Esophagus squamous epithelium (tissue), 4 donors: ENCODE data around the gene NFIC.

Experiments used
- CTCF ChIP-seq, 6 experiments: fragments of 450-650 bp in 4 of 6; fragments of 200-600 bp in 2 of 6; sonication (generic) in 2 of 6; IDR thresholded peaks; one replicate each; pipeline ENCODE4 v1.5.1; 2016 to 2019; ENCODE audit warnings: antibody characterized with exemption in 6 of 6, mild to moderate bottlenecking in 4 of 6, moderate library complexity in 4 of 6
- POLR2A ChIP-seq, 4 donors: fragments of 450-650 bp; IDR thresholded peaks; one replicate each; pipeline ENCODE4 v1.6.1; 2017; ENCODE audit warnings: antibody characterized with exemption in 4 of 4, mild to moderate bottlenecking in 4 of 4, moderate library complexity in 3 of 4

- no peak for TF ChIP-seq CTCF (IDR thresholded peaks at IDR 0.05)
- TF ChIP-seq POLR2A (IDR thresholded peaks at IDR 0.05): no peak
These were observed 40.9 kb upstream of the NFIC start for GRCh38 chr19:3325451-3325850.
